ENCODE measurements around the gene MYMX. TPM values are rescaled to one million over a fixed set of nuclear protein-coding genes. Genes with fewer than 3 reads are reported as not detected.

Gene MYMX
- total and polyA plus RNA-seq, 4 donors: 0.21 TPM; not detected in 3

DNA sequence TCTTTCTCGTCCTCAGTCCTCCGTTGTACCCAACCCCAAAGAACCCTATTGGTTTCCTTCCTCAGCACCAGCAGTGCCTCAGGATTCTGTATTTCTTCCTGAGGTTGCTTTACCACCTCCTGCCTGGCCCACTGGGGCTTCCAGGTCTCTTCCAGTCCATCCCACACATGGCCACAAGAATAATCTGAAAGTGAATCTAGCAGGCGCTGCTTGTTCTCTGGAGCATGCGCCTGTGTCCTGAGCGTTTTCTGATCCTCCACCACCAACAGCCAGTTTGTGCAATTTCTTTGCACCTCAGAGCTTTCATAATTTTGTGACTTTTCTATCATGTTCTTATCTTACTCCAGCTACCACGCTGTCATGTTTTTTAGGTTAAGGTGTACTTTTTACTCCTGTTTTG lies 18.5 kb downstream of the MYMX start:
- Histone ChIP-seq H3K4me1 (ENCODE audit: control insufficient read depth in 5 of 5, insufficient read depth in 5 of 5, low read length in 5 of 5) (peaks cover 0 to 20% (median 7%) of the 10 kb centered on the region in 5 donors), H3K27me3 (ENCODE audit: control insufficient read depth in 3 of 3, insufficient read depth in 3 of 3, low read length in 2 of 3) (no peaks in the 10 kb centered on the region), H3K4me3 (no peak overlapping the region), H3K36me3 (ENCODE audit: control insufficient read depth in 4 of 4, insufficient read depth in 4 of 4, low read length in 4 of 4) (peaks cover 0 to 14% (median under 1%) of the 10 kb centered on the region in 4 donors), H3K9ac (ENCODE audit: insufficient read depth in 1 of 2, low read length in 2 of 2) (no peak overlapping the region), H3K27ac (ENCODE audit: low read depth in 1 of 2, low read length in 1 of 2) (peak overlapping the region; percentile 52 to 55), H3K9me3 (ENCODE audit: control insufficient read depth in 4 of 4, insufficient read depth in 3 of 4, low read length in 3 of 4) (no peaks in the 10 kb centered on the region)
- ATAC-seq (ENCODE audit: insufficient read depth, low FRiP score) (no peak), DNase-seq (no peak)
- TF ChIP-seq, protein P1, sequence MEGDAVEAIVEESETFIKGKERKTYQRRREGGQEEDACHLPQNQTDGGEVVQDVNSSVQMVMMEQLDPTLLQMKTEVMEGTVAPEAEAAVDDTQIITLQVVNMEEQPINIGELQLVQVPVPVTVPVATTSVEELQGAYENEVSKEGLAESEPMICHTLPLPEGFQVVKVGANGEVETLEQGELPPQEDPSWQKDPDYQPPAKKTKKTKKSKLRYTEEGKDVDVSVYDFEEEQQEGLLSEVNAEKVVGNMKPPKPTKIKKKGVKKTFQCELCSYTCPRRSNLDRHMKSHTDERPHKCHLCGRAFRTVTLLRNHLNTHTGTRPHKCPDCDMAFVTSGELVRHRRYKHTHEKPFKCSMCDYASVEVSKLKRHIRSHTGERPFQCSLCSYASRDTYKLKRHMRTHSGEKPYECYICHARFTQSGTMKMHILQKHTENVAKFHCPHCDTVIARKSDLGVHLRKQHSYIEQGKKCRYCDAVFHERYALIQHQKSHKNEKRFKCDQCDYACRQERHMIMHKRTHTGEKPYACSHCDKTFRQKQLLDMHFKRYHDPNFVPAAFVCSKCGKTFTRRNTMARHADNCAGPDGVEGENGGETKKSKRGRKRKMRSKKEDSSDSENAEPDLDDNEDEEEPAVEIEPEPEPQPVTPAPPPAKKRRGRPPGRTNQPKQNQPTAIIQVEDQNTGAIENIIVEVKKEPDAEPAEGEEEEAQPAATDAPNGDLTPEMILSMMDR (IDR thresholded peaks at IDR 0.05; ENCODE audit: control extremely low read depth, extremely low read depth): no peak
- 48 to 72% methylated on average over 6 of the region's 6 CpGs for WGBS, 2 donors

DNA sequence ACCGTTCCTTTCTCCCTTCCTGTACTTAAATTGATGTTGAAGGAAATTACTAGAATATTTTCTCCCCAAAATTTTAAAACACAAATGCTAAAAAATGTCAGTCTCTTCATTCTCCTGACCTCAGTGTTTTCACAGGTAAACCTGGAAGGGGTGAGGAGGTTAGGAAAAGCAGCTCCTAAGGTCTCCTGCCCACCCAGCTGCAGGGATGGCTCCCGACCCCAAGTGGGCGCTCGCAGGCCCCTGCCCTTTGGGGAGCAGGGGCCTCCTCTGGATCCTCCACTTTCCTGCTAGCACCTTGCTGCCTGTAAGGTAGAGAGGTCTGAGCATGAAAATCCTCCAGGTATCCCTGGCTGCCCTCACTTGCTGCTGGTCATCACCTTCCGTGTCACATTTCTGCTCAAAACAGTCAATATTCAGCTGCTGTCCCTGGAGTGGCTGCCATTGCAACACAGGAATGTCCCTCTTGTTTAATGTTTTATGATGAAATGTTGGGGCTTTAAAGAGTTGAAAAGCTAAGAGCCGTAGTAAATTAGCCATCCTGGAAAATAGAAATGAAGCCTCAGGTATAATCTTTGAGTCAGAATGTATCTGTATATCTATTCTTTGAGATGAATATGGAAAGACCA lies 19.3 kb downstream of the MYMX start:
- Histone ChIP-seq H3K27ac (ENCODE audit: low read depth in 1 of 2, low read length in 1 of 2) (no peak overlapping the region), H3K27me3 (ENCODE audit: control insufficient read depth in 3 of 3, insufficient read depth in 3 of 3, low read length in 2 of 3) (no peaks in the 10 kb centered on the region), H3K4me1 (ENCODE audit: control insufficient read depth in 5 of 5, insufficient read depth in 5 of 5, low read length in 5 of 5) (peaks cover 0 to 20% (median 7%) of the 10 kb centered on the region in 5 donors), H3K9me3 (ENCODE audit: control insufficient read depth in 4 of 4, insufficient read depth in 3 of 4, low read length in 3 of 4) (no peaks in the 10 kb centered on the region), H3K9ac (ENCODE audit: insufficient read depth in 1 of 2, low read length in 2 of 2) (no peak overlapping the region), H3K4me3 (no peak overlapping the region), H3K36me3 (ENCODE audit: control insufficient read depth in 4 of 4, insufficient read depth in 4 of 4, low read length in 4 of 4) (peaks cover 0 to 12% (median 0%) of the 10 kb centered on the region in 4 donors)
- DNase-seq (no peak), ATAC-seq (ENCODE audit: insufficient read depth, low FRiP score) (no peak)
- 69 to 77% methylated on average over 6 of the region's 6 CpGs for WGBS, 2 donors
- TF ChIP-seq, protein P1 (IDR thresholded peaks at IDR 0.05; ENCODE audit: control extremely low read depth, extremely low read depth): no peak

DNA sequence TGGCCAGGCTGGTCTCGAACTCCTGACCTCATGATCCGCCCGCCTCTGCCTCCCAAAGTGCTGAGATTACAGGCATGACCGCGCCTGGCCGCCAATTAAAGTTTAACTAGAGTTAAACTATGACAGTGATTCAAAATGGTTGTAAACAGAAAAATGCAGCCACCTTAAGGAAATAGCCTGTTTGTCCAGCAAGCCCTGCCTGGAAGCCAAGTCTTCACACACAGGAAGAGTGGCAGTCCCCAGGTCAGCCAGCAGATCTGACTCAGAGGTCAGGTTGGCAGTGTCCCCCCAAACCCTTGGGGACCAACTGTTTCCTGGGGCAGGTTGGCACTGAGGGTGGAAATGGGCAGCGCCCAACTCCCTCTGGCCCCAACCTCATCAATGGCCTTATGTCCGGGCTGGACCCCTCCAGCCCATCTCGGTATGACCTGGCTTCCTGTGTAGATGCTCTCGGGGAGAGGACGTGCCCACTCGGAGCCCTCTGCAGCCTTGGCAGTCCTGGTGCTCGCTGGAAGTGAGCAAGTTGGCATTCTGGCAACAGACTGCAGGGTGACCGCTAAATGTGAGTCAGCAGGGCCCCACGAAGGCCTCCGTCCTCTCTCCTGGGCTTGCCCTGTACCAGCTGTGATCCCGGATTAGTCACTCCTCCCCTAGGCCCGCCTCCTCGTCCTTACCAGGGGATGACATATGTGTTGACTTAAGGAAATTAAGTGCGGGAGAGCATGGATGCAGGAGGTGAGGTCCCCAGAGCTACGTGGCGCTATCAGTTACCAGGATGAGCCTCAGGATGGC lies 20.5 kb downstream of the MYMX start:
- Histone ChIP-seq H3K4me1 (ENCODE audit: control insufficient read depth in 5 of 5, insufficient read depth in 5 of 5, low read length in 5 of 5) (peaks cover 0 to 20% (median 7%) of the 10 kb centered on the region in 5 donors), H3K9ac (ENCODE audit: insufficient read depth in 1 of 2, low read length in 2 of 2) (peak overlapping the region; percentile 31 to 84), H3K4me3 (peak overlapping the region; percentile 58), H3K36me3 (ENCODE audit: control insufficient read depth in 4 of 4, insufficient read depth in 4 of 4, low read length in 4 of 4) (peaks cover 0 to 4% (median 0%) of the 10 kb centered on the region in 4 donors), H3K27ac (ENCODE audit: low read depth in 1 of 2, low read length in 1 of 2) (peak overlapping the region; percentile 95 to 96), H3K9me3 (ENCODE audit: control insufficient read depth in 4 of 4, insufficient read depth in 3 of 4, low read length in 3 of 4) (no peaks in the 10 kb centered on the region), H3K27me3 (ENCODE audit: control insufficient read depth in 3 of 3, insufficient read depth in 3 of 3, low read length in 2 of 3) (no peaks in the 10 kb centered on the region)
- TF ChIP-seq, protein P1 (IDR thresholded peaks at IDR 0.05; ENCODE audit: control extremely low read depth, extremely low read depth): no peak
- ATAC-seq (ENCODE audit: insufficient read depth, low FRiP score) (peak; percentile 93), DNase-seq (peak; percentile 83 to 87 (median 84))
- WGBS, 2 donors: 30 to 36% methylated on average over 22 of the region's 22 CpGs
